Sigmoid colon (tissue), 4 donors: ENCODE data around the gene MRM3.
"Not testable (repeated sequence)": the region's sequence is repeated elsewhere in the genome, so short reads cannot be mapped to it uniquely, and the experiment has no call there.

ENCODE experiments used
- POLR2A ChIP-seq, 2 donors: fragments of 450-650 bp; IDR thresholded peaks; one replicate each; pipeline ENCODE4 v1.6.1; 2016; ENCODE audit warnings: antibody characterized with exemption in 2 of 2, mild to moderate bottlenecking in 2 of 2, moderate library complexity in 2 of 2
- POLR2AphosphoS5 ChIP-seq, 4 donors: sonication (generic); formaldehyde crosslinking; IDR thresholded peaks; one replicate each; pipeline ENCODE4 v1.6.1; 2017; ENCODE audit warnings: antibody characterized with exemption in 4 of 4
- TF ChIP-seq, protein P1 (sequence below), 4 experiments: fragments of 450-650 bp in 3 of 4; fragments of 200-600 bp in 1 of 4; IDR thresholded peaks; one replicate each; pipeline ENCODE4 v1.5.1; 2016 to 2019; ENCODE audit warnings: antibody characterized with exemption in 4 of 4, mild to moderate bottlenecking in 3 of 4, moderate library complexity in 2 of 4

DNA sequence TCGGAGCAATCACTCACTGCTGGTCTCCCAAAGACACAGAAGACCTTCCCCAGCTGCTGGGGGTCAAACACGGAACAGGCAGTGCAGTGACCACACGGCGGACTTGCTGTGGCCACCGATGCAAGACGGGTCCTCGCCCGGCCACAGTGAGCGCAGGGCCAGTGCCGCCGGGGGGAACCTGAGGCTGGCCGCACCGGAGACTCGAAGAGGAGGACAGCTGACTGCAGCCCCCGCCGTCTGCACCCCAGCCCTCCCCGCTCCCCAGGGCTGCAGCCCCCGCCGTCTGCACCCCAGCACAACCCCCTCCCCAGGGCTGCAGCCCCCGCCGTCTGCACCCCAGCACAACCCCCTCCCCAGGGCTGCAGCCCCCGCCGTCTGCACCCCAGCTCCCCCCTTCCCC, 23.7 kb downstream of the MRM3 start:
- TF ChIP-seq, protein P1, sequence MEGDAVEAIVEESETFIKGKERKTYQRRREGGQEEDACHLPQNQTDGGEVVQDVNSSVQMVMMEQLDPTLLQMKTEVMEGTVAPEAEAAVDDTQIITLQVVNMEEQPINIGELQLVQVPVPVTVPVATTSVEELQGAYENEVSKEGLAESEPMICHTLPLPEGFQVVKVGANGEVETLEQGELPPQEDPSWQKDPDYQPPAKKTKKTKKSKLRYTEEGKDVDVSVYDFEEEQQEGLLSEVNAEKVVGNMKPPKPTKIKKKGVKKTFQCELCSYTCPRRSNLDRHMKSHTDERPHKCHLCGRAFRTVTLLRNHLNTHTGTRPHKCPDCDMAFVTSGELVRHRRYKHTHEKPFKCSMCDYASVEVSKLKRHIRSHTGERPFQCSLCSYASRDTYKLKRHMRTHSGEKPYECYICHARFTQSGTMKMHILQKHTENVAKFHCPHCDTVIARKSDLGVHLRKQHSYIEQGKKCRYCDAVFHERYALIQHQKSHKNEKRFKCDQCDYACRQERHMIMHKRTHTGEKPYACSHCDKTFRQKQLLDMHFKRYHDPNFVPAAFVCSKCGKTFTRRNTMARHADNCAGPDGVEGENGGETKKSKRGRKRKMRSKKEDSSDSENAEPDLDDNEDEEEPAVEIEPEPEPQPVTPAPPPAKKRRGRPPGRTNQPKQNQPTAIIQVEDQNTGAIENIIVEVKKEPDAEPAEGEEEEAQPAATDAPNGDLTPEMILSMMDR (IDR thresholded peaks at IDR 0.05) = not testable (repeated sequence)
- TF ChIP-seq POLR2A, POLR2AphosphoS5 (IDR thresholded peaks at IDR 0.05): not testable (repeated sequence)
